SK-N-SH treated with all-trans-retinoic acid at 6 μM for 48 hours (cell line): ENCODE measurements around the gene TMEM125.

ENCODE experiments used
- ATAC-seq: fragments of 200-7000 bp; cut with Tn5 transposase; 3 replicates; pipeline ENCODE4 v1.9.1; 2020; ENCODE audit warnings: mild to moderate bottlenecking, moderate library complexity
- ARNTL ChIP-seq: fragments of 450-650 bp; formaldehyde crosslinking; IDR thresholded peaks from 2 replicates; pipeline ENCODE4 v1.5.0; 2020; ENCODE audit warnings: low read depth, mild to moderate bottlenecking, moderate library complexity, borderline replicate concordance
- BACH2 ChIP-seq: fragments of 250-450 bp; sonication (Bioruptor Pico); IDR thresholded peaks from 2 replicates; pipeline ENCODE4 v1.9.0; 2021; ENCODE audit warnings: mild to moderate bottlenecking, borderline replicate concordance
- CSRNP3 ChIP-seq: fragments of 250-450 bp; sonication (Bioruptor Pico); IDR thresholded peaks from 2 replicates; pipeline ENCODE4 v1.5.1; 2021; ENCODE audit warnings: mild to moderate bottlenecking, moderate library complexity
- ESRRG ChIP-seq: fragments of 250-450 bp; sonication (Bioruptor Pico); IDR thresholded peaks from 2 replicates; pipeline ENCODE4 v1.6.1; 2021; ENCODE audit warnings: mild to moderate bottlenecking
- GLIS3 ChIP-seq: fragments of 250-450 bp; sonication (Bioruptor Pico); IDR thresholded peaks from 2 replicates; pipeline ENCODE4 v1.5.0; 2020; ENCODE audit warnings: mild to moderate bottlenecking, moderate library complexity
- RARB ChIP-seq: fragments of 250-450 bp; sonication (Bioruptor Pico); IDR thresholded peaks from 2 replicates; pipeline ENCODE4 v1.8.0; 2021; ENCODE audit warnings: mild to moderate bottlenecking, moderate library complexity
- SNAI2 ChIP-seq: fragments of 250-450 bp; sonication (Bioruptor Pico); IDR thresholded peaks from 2 replicates; pipeline ENCODE4 v1.5.0; 2020; ENCODE audit warnings: mild to moderate bottlenecking, moderate library complexity
- TCF4 ChIP-seq: fragments of 250-450 bp; sonication (Bioruptor Pico); IDR thresholded peaks from 2 replicates; pipeline ENCODE4 v1.8.0; 2021; ENCODE audit warnings: mild to moderate bottlenecking, moderate library complexity, borderline replicate concordance
- TOX ChIP-seq: fragments of 250-450 bp; sonication (Bioruptor Pico); IDR thresholded peaks from 2 replicates; pipeline ENCODE4 v1.8.0; 2021; ENCODE audit warnings: mild to moderate bottlenecking, moderate library complexity, borderline replicate concordance
- TSHZ2 ChIP-seq: fragments of 250-450 bp; sonication (Bioruptor Pico); IDR thresholded peaks from 2 replicates; pipeline ENCODE4 v1.5.0; 2020; ENCODE audit warnings: mild to moderate bottlenecking, moderate library complexity
- ZC3H10 ChIP-seq: fragments of 250-450 bp; sonication (Bioruptor Pico); IDR thresholded peaks from 2 replicates; pipeline ENCODE4 v1.5.1; 2021; ENCODE audit warnings: mild to moderate bottlenecking, moderate library complexity
- ZFP3 ChIP-seq: fragments of 250-450 bp; sonication (Bioruptor Pico); IDR thresholded peaks from 2 replicates; pipeline ENCODE4 v1.5.0; 2020; ENCODE audit warnings: mild to moderate bottlenecking, moderate library complexity
- ZNF565 ChIP-seq: fragments of 450-650 bp; formaldehyde crosslinking; conservative IDR thresholded peaks from 2 replicates; pipeline ENCODE4 v1.5.0; 2020; ENCODE audit warnings: low read depth, mild to moderate bottlenecking, moderate library complexity
- ZNF70 ChIP-seq: fragments of 450-650 bp; formaldehyde crosslinking; IDR thresholded peaks from 2 replicates; pipeline ENCODE4 v1.5.0; 2020; ENCODE audit warnings: mild to moderate bottlenecking, moderate library complexity
- ZNF8 ChIP-seq: fragments of 450-650 bp; formaldehyde crosslinking; IDR thresholded peaks from 2 replicates; pipeline ENCODE4 v1.5.0; 2020; ENCODE audit warnings: mild to moderate bottlenecking, moderate library complexity
- TF ChIP-seq, protein P1 (sequence below): fragments of 250-450 bp; sonication (Bioruptor Pico); IDR thresholded peaks from 2 replicates; pipeline ENCODE4 v1.8.0; 2020; ENCODE audit warnings: mild to moderate bottlenecking, moderate library complexity, borderline replicate concordance

TMEM125 gene

GRCh38 chr1:43273708-43274107 lies 3.9 kb downstream of the TMEM125 start (continued):
- TF ChIP-seq TSHZ2 (CRISPR knock-in tag) (no peak), TOX (CRISPR knock-in tag) (no peak), GLIS3 (CRISPR knock-in tag) (no peak), ZNF70 (CRISPR knock-in tag) (no peak)
- TF ChIP-seq, all 23 proteins: peak for 0

DNA sequence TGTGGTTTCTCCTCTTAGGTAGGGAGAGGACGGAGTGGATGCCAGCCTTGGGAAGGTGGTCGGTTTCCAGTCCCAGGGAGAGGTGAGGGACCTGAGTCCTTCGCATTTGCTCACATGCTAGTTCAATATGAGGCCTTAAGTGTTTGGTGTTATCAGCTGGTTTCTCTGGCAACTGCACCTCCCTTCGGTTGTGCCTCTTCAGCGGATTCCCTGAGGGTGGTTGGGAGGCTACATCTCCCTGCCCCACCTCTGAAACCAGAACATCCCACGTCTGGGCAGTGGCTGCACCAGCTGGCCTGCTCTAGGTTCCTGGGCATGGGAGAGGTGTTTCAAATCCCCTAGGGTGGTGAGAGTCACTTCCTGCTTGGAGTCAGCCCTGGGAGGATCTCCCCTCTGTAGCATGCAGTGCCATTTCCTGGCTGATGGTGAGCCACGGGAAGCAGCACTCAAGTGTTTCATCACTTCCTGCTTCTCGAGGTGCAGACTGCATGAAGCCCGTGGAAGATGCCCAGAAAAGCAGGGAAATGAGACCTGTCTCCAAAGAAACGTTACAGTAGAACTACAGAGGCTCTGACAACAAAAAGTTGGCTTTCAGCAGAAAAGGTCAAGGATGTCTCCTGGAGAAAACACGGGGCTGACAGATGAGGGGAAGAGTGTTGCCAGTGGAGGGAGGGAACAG lies 4.5 kb downstream of the TMEM125 start:
- no peak for ATAC-seq
- TF ChIP-seq ZC3H10 (CRISPR knock-in tag) (no peak), ESRRG (CRISPR knock-in tag) (no peak), ZFP3 (CRISPR knock-in tag) (no peak), ARNTL (no peak)

GRCh38 chr1:43274804-43275180 lies 5.0 kb downstream of the TMEM125 start:
- ATAC-seq = no peak
- TF ChIP-seq GLIS3 (CRISPR knock-in tag) = no peak
- TF ChIP-seq TCF4 = no peak
- no peak for TF ChIP-seq ZNF8 (CRISPR knock-in tag)
- TF ChIP-seq ESRRG (CRISPR knock-in tag) = no peak
- no peak for TF ChIP-seq SNAI2 (CRISPR knock-in tag)
- no peak for TF ChIP-seq ZC3H10 (CRISPR knock-in tag)
- no peak for TF ChIP-seq BACH2 (CRISPR knock-in tag)
- TF ChIP-seq, all 23 proteins: peak for 0

DNA sequence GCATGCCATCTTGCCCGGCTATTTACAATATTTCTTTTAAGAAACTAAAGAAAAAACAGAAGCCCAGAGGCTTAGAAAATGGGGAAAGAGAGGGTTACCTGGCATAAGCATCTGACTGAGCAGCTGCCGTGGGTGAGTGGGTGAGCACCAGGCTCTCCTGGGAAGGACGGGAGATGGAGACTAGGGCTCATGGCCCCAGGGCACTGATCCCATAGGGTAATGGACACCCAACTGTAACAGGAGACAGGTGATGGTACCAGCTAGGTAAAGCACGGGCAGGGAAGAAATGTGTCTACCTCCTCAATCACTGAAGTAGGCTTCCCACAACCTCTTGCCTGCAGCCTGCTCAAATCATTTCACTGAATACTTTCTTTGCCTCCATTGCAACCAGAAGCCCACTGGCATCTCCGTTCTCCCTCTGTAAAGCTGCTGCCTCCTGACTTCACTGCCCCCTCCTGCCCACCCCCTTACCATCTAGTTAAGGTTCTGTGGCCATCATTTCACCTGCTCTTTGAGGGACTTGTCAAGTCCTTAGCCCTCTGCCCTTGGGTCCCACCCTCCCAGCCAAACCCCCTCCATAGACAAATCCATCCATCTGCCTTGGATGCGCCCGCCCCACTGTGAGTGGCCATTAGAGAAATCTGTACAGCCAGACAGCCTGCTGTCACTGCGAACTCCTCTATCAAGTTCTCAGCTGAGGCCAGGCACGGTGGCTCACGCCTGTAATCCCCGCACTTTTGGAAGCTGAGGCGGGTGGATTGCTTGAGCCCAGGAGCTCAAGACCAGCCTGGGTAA lies 6.2 kb downstream of the TMEM125 start:
- no peak for ATAC-seq
- TF ChIP-seq, protein P1, sequence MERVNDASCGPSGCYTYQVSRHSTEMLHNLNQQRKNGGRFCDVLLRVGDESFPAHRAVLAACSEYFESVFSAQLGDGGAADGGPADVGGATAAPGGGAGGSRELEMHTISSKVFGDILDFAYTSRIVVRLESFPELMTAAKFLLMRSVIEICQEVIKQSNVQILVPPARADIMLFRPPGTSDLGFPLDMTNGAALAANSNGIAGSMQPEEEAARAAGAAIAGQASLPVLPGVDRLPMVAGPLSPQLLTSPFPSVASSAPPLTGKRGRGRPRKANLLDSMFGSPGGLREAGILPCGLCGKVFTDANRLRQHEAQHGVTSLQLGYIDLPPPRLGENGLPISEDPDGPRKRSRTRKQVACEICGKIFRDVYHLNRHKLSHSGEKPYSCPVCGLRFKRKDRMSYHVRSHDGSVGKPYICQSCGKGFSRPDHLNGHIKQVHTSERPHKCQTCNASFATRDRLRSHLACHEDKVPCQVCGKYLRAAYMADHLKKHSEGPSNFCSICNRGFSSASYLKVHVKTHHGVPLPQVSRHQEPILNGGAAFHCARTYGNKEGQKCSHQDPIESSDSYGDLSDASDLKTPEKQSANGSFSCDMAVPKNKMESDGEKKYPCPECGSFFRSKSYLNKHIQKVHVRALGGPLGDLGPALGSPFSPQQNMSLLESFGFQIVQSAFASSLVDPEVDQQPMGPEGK (CRISPR knock-in tag) = no peak
- TF ChIP-seq ZNF70 (CRISPR knock-in tag) = no peak
- TF ChIP-seq CSRNP3 (CRISPR knock-in tag) = no peak
- TF ChIP-seq ZNF565 = no peak
- TF ChIP-seq ESRRG (CRISPR knock-in tag) = no peak
- no peak for TF ChIP-seq ZFP3 (CRISPR knock-in tag)
- no peak for TF ChIP-seq TOX (CRISPR knock-in tag)
- no peak for TF ChIP-seq RARB (CRISPR knock-in tag)
- TF ChIP-seq, all 23 proteins: peak for 0

DNA sequence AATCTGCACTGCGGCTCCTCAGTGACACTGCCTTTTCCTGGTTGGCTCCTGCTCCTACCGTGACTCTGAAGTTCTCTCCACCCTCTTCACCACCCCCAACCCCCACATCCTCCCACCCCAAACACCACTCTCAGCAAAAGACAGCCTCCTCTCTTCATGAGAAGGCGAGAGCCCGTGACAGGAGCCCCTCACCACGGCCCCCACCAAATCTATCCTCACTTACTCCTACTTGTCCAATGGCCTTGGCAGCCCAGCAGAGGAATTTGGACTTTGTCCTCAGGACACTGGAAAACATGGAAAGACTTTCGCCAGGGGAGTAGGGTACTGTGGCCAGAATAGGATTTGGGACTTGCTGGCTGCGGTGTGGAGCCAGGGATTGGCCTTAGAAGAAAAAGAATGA lies 6.9 kb downstream of the TMEM125 start:
- ATAC-seq = no peak
- no peak for TF ChIP-seq TCF4
- no peak for TF ChIP-seq ZNF70 (CRISPR knock-in tag)
- TF ChIP-seq GLIS3 (CRISPR knock-in tag) = no peak
- no peak for TF ChIP-seq TOX (CRISPR knock-in tag)
- TF ChIP-seq ZC3H10 (CRISPR knock-in tag) = no peak
